GM18951 (cell line): ENCODE results near the gene HOXB3.

Experiments used
- POLR2A ChIP-seq: IDR thresholded peaks from 4 replicates; pipeline ENCODE4 v1.6.1; 2011; ENCODE audit warnings: mild to moderate bottlenecking; ENCODE audit not compliant: insufficient read length, insufficient read depth; ENCODE audit errors: extremely low read depth
- in situ Hi-C: fragments of 300-500 bp; cut with MboI; formaldehyde crosslinking; loops from one replicate; pipeline ENCODE4 v1.12.0; 2022; ENCODE audit warnings: low sequenced_read_pairs, mixed read lengths, inconsistent platforms; ENCODE audit not compliant: unreplicated experiment

The HOXB3 gene

GRCh38 chr17:48556229-48556575, 33.8 kb downstream of the HOXB3 start:
- no peak for TF ChIP-seq POLR2A
- in situ Hi-C loops = no loop called here

- TF ChIP-seq POLR2A = no peak
- in situ Hi-C loops = no loop called here
These were observed 34.5 kb downstream of the HOXB3 start for GRCh38 chr17:48555258-48556228.

GRCh38 chr17:48554412-48555257, 35.4 kb downstream of the HOXB3 start:
- in situ Hi-C loops = no loop called here
- no peak for TF ChIP-seq POLR2A

- in situ Hi-C loops = no loop called here
These were observed 36.2 kb downstream of the HOXB3 start for GRCh38 chr17:48553826-48554225.

GRCh38 chr17:48553190-48553547, 36.9 kb downstream of the HOXB3 start:
- TF ChIP-seq POLR2A = no peak
- in situ Hi-C loops = no loop called here

More at GRCh38 chr17:48553826-48554225, 36.2 kb downstream of the HOXB3 start:
- no peak for TF ChIP-seq POLR2A

- TF ChIP-seq POLR2A = no peak
- in situ Hi-C loops = no loop called here
These were observed 37.4 kb downstream of the HOXB3 start for GRCh38 chr17:48552466-48553189.

- no peak for TF ChIP-seq POLR2A
- in situ Hi-C loops = no loop called here
These were observed 38.2 kb downstream of the HOXB3 start for GRCh38 chr17:48551596-48552465.

- in situ Hi-C loops = no loop called here
- TF ChIP-seq POLR2A = no peak
These were observed 38.9 kb downstream of the HOXB3 start for GRCh38 chr17:48551214-48551555.

- in situ Hi-C loops = no loop called here
- TF ChIP-seq POLR2A = no peak
These were observed 39.4 kb downstream of the HOXB3 start for GRCh38 chr17:48550502-48551213.

GRCh38 chr17:48549914-48550501, 40.0 kb downstream of the HOXB3 start:
- TF ChIP-seq POLR2A = no peak
- in situ Hi-C loops = no loop called here

- in situ Hi-C loops = no loop called here
- TF ChIP-seq POLR2A = no peak
These were observed 40.8 kb downstream of the HOXB3 start for GRCh38 chr17:48549281-48549630.
